ENCODE results near the gene HOMER2. TPM values are rescaled to one million over a fixed set of nuclear protein-coding genes. Genes with fewer than 3 reads are reported as not detected.

Gene HOMER2
- total RNA-seq, 2 experiments from 2014 or later: 0.85 to 1.6 TPM

DNA sequence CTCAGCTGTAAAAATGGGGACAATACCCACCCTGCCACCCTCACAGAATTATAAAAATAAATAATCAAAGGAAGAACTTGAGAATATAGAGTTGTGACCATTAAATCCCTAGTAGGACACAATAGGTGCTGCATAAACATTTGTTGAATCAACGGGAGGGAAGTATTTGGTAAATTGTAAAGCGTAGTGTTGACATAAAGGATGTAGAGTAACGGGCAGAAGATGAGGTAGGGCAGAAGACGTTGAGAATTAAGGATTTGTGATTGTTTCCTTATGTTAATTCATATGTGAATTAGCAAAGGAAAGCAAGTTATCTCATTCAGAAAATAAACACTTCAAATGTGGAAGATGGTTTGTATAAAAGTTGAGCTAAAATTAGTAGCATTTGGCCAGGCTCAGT, 40.6 kb upstream of the HOMER2 start:
- no peaks in the 10 kb centered on the region for H3K9me3 Mint-ChIP-seq
- ChIA-PET POLR2A (interaction anchor here (1.1 kb wide), 2 partner anchors 11 to 284 kb away, joined by 3 read pairs; no protein-coding TSS in a partner anchor), CTCF (no interaction called here)
- no peak for DNase-seq
- H3K4me3 Mint-ChIP-seq: no peak overlapping the region
- no peaks in the 10 kb centered on the region for H3K4me1 Mint-ChIP-seq (ENCODE audit: low read depth)
- Histone ChIP-seq H3K4me1 (ENCODE audit: insufficient read depth, low read length) (no peaks in the 10 kb centered on the region), H3K27ac (ENCODE audit: low read depth in 1 of 2, low read length in 2 of 2) (no peak overlapping the region), H3K36me3 (ENCODE audit: insufficient read depth, low read length) (peaks cover 24% of the 10 kb centered on the region), H3K27me3 (ENCODE audit: control insufficient read depth in 1 of 2, insufficient read depth in 2 of 2, low read length in 2 of 2) (no peaks in the 10 kb centered on the region), H3K4me3 (ENCODE audit: low read length) (no peak overlapping the region), H3K9me3 (ENCODE audit: control insufficient read depth in 1 of 2, insufficient read depth in 1 of 2, low read length in 2 of 2) (no peaks in the 10 kb centered on the region)
- intact Hi-C loops (cut with DNase I, micrococcal nuclease): no loop called here
- H3K27ac Mint-ChIP-seq: no peak overlapping the region
- TF ChIP-seq, protein P1, sequence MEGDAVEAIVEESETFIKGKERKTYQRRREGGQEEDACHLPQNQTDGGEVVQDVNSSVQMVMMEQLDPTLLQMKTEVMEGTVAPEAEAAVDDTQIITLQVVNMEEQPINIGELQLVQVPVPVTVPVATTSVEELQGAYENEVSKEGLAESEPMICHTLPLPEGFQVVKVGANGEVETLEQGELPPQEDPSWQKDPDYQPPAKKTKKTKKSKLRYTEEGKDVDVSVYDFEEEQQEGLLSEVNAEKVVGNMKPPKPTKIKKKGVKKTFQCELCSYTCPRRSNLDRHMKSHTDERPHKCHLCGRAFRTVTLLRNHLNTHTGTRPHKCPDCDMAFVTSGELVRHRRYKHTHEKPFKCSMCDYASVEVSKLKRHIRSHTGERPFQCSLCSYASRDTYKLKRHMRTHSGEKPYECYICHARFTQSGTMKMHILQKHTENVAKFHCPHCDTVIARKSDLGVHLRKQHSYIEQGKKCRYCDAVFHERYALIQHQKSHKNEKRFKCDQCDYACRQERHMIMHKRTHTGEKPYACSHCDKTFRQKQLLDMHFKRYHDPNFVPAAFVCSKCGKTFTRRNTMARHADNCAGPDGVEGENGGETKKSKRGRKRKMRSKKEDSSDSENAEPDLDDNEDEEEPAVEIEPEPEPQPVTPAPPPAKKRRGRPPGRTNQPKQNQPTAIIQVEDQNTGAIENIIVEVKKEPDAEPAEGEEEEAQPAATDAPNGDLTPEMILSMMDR (IDR thresholded peaks at IDR 0.05): no peak
- peaks cover 28% of the 10 kb centered on the region for H3K36me3 Mint-ChIP-seq (ENCODE audit: low read depth)
- H3K27me3 Mint-ChIP-seq: no peaks in the 10 kb centered on the region
- no peak for ATAC-seq (ENCODE audit: poor library complexity)

DNA sequence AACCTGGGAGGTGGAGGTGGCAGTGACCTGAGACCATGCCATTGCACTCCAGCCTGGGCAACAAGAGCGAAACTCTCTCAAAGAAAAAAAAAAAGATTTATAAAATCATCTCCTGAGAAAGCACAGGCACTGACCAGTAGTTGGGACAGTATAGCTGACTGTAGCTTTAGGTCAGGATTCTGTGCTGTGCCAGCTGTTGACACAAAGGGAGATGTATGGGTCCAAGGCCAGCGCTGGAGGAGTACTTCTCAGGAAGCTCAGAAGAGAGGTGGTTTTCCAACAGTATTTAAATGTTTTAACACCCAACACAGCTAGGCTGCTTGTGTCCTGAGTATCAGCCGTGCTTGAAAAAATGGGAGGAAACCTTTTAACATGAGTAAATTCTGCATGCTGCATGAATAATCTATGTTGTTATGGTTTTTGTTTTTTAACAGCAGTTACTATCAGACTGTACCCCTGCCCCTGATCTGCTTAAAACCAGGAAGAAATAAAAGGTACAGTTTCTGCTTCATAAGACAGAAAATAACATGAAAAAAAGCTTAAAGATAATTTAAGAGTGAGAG, 40.0 kb upstream of the HOMER2 start:
- Histone ChIP-seq H3K9me3 (ENCODE audit: control insufficient read depth in 1 of 2, insufficient read depth in 1 of 2, low read length in 2 of 2) (no peaks in the 10 kb centered on the region), H3K4me1 (ENCODE audit: insufficient read depth, low read length) (no peaks in the 10 kb centered on the region), H3K27me3 (ENCODE audit: control insufficient read depth in 1 of 2, insufficient read depth in 2 of 2, low read length in 2 of 2) (no peaks in the 10 kb centered on the region), H3K4me3 (ENCODE audit: low read length) (no peak overlapping the region), H3K27ac (ENCODE audit: low read depth in 1 of 2, low read length in 2 of 2) (no peak overlapping the region), H3K36me3 (ENCODE audit: insufficient read depth, low read length) (peaks cover 24% of the 10 kb centered on the region)
- H3K4me1 Mint-ChIP-seq (ENCODE audit: low read depth): peaks cover under 1% of the 10 kb centered on the region
- H3K27me3 Mint-ChIP-seq: no peaks in the 10 kb centered on the region
- H3K9me3 Mint-ChIP-seq: no peaks in the 10 kb centered on the region
- no peak overlapping the region for H3K4me3 Mint-ChIP-seq
- TF ChIP-seq, protein P1 (IDR thresholded peaks at IDR 0.05): no peak
- no peak overlapping the region for H3K27ac Mint-ChIP-seq
- intact Hi-C loops (cut with DNase I, micrococcal nuclease): no loop called here
- no peak for ATAC-seq (ENCODE audit: poor library complexity)
- H3K36me3 Mint-ChIP-seq (ENCODE audit: low read depth): peaks cover 29% of the 10 kb centered on the region
- DNase-seq: no peak
- ChIA-PET CTCF (no interaction called here), POLR2A (interaction anchor here (1.1 kb wide), 2 partner anchors 11 to 284 kb away, joined by 3 read pairs; no protein-coding TSS in a partner anchor)

GRCh38 chr15:82986442-82986780, 33.9 kb upstream of the HOMER2 start:
- no peaks in the 10 kb centered on the region for H3K27me3 ChIP-seq (ENCODE audit: control insufficient read depth in 1 of 2, insufficient read depth in 2 of 2, low read length in 2 of 2)
- peak overlapping the region; percentile 54 to 65 for H3K27ac ChIP-seq (ENCODE audit: low read depth in 1 of 2, low read length in 2 of 2)
- CTCF ChIA-PET: interaction anchor here (0.9 to 3.5 kb wide), 5 partner anchors 14 to 446 kb away, joined by 3 to 22 read pairs (median 3); partner anchors contain the start of genes C15orf40 and RPS17
- peak overlapping the region; percentile 94 for H3K4me3 ChIP-seq (ENCODE audit: low read length)
- Mint-ChIP-seq H3K27ac (peak overlapping the region; percentile 87), H3K4me1 (ENCODE audit: low read depth) (peaks cover 27% of the 10 kb centered on the region), H3K36me3 (ENCODE audit: low read depth) (peaks cover 47% of the 10 kb centered on the region), H3K4me3 (peak overlapping the region; percentile 97), H3K9me3 (no peaks in the 10 kb centered on the region), H3K27me3 (no peaks in the 10 kb centered on the region)
- H3K36me3 ChIP-seq (ENCODE audit: insufficient read depth, low read length): peaks cover 21% of the 10 kb centered on the region
- POLR2A ChIA-PET: interaction anchor here (1.2 to 2.6 kb wide), 10 partner anchors 14 to 455 kb away, joined by 3 to 20 read pairs (median 8); partner anchors contain the start of genes BTBD1, RPS17 and WHAMM
- intact Hi-C loops (cut with DNase I, micrococcal nuclease): loop anchor here (1.0 to 10.0 kb wide), 6 partner anchors 81 to 446 kb away; partner anchors contain the start of genes RPS17 (in 2 of the 2) and BTBD1 (in 1 of the 2)
- DNase-seq (peak in 5 of 14 experiments; percentile 9 to 61 (median 12)), ATAC-seq (ENCODE audit: poor library complexity) (peak; percentile 51)
- TF ChIP-seq, protein P1 (IDR thresholded peaks at IDR 0.05): no peak
- peaks cover 18% of the 10 kb centered on the region for H3K4me1 ChIP-seq (ENCODE audit: insufficient read depth, low read length)
- H3K9me3 ChIP-seq (ENCODE audit: control insufficient read depth in 1 of 2, insufficient read depth in 1 of 2, low read length in 2 of 2): no peaks in the 10 kb centered on the region
